Spinal cord (tissue), 10 donors: Measurements from ENCODE around the gene NPRL2. TPM values are rescaled to one million over a fixed set of nuclear protein-coding genes. Genes with fewer than 3 reads are reported as not detected.
A peak's percentile ranks its signal among the peaks of the same experiment; 100 is the strongest.

Experiments
- DNase-seq, 6 donors: peaks; one replicate each; pipeline versions ENCODE4 v3.0.0 to v3.0.0-alpha.2; 2013 to 2015; ENCODE audit warnings: low spot score in 6 of 6, low read depth in 4 of 6
- H3K27ac ChIP-seq: one replicate; pipeline ENCODE4 v1.5.1; 2013; ENCODE audit warnings: low read depth, low read length, control low read depth
- H3K27me3 ChIP-seq: one replicate; pipeline ENCODE4 v1.6.1; 2013; ENCODE audit warnings: low read length; ENCODE audit not compliant: control insufficient read depth, insufficient read depth
- H3K36me3 ChIP-seq: one replicate; pipeline ENCODE4 v1.6.1; 2013; ENCODE audit warnings: low read length; ENCODE audit not compliant: control insufficient read depth, insufficient read depth
- H3K4me1 ChIP-seq: one replicate; pipeline ENCODE4 v1.6.1; 2013; ENCODE audit warnings: low read length; ENCODE audit not compliant: control insufficient read depth, insufficient read depth
- H3K4me3 ChIP-seq: one replicate; pipeline ENCODE4 v1.5.1; 2013; ENCODE audit warnings: low read depth, low read length, control low read depth
- H3K9me3 ChIP-seq: one replicate; pipeline ENCODE4 v1.6.1; 2013; ENCODE audit warnings: low read length; ENCODE audit not compliant: control insufficient read depth, insufficient read depth
- WGBS: methylation state at CpG from one replicate; pipeline ENCODE4 v1.1.5; 2013; ENCODE audit warnings: missing lambda C conversion rate; ENCODE audit not compliant: insufficient coverage; 5-methylcytosine and 5-hydroxymethylcytosine counted together
- polyA plus RNA-seq, 2 donors: library from polyadenylated mRNA; unstranded; fragments of 120-200 nt; gene quantifications; one replicate each; pipeline ENCODE4 v1.2.1, GENCODE V29; 2013; ENCODE audit not compliant: insufficient read length in 2 of 2
- total RNA-seq, 2 donors: library from RNA; depleted of rRNA in 1 of 2; stranded (reverse); fragments of 120-200 nt in 1 of 2; fragments of >200 nt in 1 of 2; gene quantifications; one replicate each; pipeline versions ENCODE4 v1.2.3 to v1.2.4, GENCODE V29; 2013 to 2014
- donor health status: healthy.

Gene NPRL2
- total and polyA plus RNA-seq, 4 donors, result 22.6 to 43.8 (median 37.0) TPM

DNA sequence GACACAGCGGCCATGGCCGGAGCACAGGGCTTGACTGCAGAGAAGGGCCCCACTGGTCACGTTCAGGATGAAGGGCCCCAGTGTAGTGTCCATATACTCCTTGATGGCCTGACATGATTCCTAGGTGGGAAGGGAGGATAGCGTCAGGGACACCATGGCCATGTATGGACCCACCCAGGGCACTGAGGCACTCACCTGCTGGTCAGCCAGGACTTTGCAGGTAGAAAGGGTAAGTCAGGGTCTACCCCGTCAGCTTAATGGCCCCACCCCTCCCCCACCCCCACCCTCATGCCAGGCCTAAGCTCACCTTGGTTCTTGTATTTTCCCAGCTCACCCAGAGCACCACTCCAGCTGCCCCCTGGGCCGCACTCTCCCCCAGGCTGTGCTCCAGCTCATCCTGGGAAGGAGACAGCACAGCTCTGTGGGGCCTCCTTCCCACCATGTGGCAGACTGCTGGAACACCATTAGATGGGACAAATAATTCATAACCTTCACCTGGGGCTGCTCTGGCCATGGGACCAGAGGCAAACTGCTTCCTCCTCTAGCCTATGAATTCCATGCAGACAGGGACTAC, 49.8 kb downstream of the NPRL2 start:
- Histone ChIP-seq H3K9me3 (no peaks in the 10 kb centered on the region), H3K27ac (peak overlapping the region; percentile 97), H3K4me3 (no peak overlapping the region), H3K36me3 (peaks cover 30% of the 10 kb centered on the region), H3K27me3 (no peaks in the 10 kb centered on the region), H3K4me1 (peaks cover 59% of the 10 kb centered on the region)
- WGBS, result 73% methylated on average over 6 of the region's 6 CpGs
- no peak for DNase-seq

DNA sequence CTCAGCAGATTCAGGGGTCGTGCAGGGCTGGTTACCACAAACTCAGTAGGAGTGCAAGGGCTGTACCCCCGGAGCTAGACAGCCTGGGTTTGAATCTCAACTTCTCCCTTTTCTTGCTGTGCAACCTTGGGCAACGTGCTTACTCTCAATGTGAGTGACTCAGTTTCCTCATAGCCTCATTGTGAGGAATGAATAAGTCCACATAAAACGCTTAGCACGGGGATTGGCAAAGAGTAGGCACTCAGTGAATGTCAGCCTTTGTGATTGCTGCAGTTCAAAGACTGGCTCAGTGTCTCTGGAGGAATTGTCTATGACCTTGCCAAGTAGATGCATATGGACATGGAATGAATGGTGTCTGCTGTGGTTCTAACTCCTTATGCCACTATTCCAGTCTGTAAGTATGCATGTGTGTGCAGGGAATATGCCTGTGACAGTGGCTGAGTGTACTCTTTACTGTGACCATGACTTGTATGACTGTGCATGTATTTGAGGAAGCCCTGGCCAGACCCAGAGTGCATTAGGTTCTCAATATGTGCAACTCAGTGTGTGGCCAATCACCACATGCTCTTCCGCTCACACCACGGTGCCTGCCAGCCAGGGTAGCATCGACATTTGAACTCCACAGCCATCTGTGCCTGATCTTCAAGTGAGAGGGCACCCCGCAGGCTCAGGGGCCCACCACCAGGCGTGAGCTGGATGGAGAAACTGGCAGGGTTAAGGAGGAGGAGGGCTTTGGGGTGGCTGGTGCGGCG, 50.5 kb downstream of the NPRL2 start:
- peaks cover 59% of the 10 kb centered on the region for H3K4me1 ChIP-seq
- no peaks in the 10 kb centered on the region for H3K27me3 ChIP-seq
- DNase-seq, result peak in 5 of 6 donors; percentile 27 to 85 (median 43)
- H3K36me3 ChIP-seq, result peaks cover 37% of the 10 kb centered on the region
- peak overlapping the region; percentile 83 for H3K4me3 ChIP-seq
- H3K27ac ChIP-seq, result peak overlapping the region; percentile 97
- H3K9me3 ChIP-seq, result no peaks in the 10 kb centered on the region
- 29% methylated on average over 11 of the region's 12 CpGs for WGBS

DNA sequence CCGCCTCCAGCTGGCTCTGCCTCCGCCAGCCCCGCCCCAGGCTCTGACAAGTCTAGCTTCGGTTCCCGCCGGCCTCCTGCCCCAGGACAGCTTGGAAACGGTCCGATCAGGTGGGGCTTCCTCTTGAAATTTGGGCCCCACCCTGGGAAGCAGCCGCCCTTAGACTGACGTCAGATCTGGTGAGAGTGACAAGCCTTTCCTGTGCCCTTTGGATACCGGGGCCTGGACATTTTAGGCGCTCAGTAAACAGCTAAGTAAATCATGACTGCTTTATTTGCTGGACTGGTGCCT, 51.0 kb downstream of the NPRL2 start:
- DNase-seq, result no peak
- Histone ChIP-seq H3K27ac (peak overlapping the region; percentile 97), H3K27me3 (no peaks in the 10 kb centered on the region), H3K36me3 (peaks cover 42% of the 10 kb centered on the region), H3K4me1 (peaks cover 59% of the 10 kb centered on the region), H3K9me3 (no peaks in the 10 kb centered on the region), H3K4me3 (peak overlapping the region; percentile 83)
- WGBS, result 0% methylated on average over 12 of the region's 12 CpGs

DNA sequence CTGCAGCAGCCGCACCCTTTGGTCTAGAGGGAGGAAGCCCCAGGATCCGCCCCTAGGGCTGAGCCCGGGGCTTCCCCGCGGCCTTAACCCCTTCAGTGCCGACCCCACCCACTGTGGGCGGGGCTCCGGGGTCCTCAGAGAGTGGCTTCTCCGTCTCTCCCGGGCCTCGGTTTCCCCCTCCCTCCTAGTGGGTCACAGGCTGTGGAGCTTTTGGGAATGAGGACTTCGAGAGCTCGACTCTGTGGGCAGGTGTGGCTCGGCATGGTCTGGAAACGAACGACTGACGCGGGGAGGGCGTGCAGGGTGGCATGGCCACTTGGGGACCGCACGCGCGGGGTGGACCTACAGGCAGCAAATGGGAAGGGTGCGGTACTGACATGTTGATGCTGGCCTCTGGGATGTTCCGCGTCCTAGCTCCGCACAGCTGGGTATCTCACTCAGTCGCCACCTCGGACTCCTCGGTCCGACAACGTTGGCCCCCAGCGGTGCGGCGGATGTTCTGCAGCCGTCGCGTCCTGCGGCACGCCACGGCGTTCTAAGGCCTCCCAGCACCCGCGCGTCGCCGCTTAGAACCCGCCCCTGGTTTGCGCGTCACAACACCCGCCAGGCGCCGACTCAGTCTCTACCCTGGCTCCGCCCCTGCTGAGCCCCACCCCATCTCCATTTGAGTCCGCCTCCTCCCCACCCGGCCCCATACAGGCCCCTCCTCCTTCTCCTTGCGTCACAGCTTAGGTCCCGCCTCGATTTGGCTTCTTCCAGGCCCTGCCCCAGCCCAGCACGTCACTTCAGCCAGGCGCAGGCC, 51.5 kb downstream of the NPRL2 start, which contains the start of the genes HYAL3 and NAA80:
HYAL3 (minus strand) TSS at position 570 of the 802 bp plus-strand sequence. CDS start 3,803 bp downstream, outside the sequence.
NAA80 (minus strand) TSS at position 570 of the 802 bp plus-strand sequence. CDS start 1,942 bp downstream, outside the sequence.
- H3K27ac ChIP-seq, result peak within 1 kb of the TSS; percentile 97
- H3K27me3 ChIP-seq, result no peaks in the 10 kb centered on the region
- WGBS, result under 1% methylated on average over 60 of the region's 61 CpGs
- H3K4me1 ChIP-seq, result peaks cover 59% of the 10 kb centered on the region
- peak within 1 kb of the TSS; percentile 83 for H3K4me3 ChIP-seq
- no peaks in the 10 kb centered on the region for H3K9me3 ChIP-seq
- H3K36me3 ChIP-seq, result peaks cover 42% of the 10 kb centered on the region
- peak; percentile 96 to 100 (median 100) for DNase-seq

DNA sequence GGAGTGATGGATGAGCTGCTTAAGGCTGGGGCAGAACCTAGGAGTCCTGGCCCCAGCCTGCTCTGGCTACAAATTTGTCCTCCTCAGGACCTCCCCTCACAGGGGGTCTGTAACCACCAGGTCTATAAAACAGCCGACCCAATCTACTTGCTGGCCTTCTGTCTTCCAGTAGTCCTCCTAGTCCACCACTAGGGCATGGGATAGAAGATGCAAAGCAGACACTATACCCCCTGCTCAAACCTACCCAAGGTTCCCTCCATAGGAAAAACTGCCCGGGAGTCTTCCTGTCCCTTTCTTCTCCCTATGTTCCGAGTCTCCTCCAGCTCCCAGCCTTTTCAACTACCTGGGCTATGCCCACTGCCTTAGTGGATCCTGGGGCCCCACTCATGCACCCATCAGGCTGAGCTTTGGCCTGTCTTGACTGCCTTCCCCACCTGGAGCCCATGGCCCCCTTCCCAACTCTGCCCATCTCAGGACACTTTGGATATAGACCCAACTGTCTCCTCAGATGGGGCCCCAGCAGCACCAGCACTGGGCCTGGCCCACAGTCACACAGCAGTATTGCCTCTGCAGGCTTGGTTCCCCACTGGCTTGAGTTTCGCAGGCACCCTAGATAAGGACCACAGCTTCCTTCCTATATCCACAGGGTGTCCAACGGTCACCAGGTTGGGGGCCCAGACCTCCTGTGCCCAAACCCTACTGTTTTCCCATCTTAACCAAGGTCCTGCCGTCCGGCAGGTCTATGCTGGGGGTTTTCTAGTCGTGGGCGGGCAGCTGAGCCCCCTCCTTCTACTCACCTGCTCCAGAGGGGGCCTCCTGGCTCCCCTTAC, 52.5 kb downstream of the NPRL2 start:
- H3K4me3 ChIP-seq, result peak overlapping the region; percentile 83
- 46% methylated on average over 9 of the region's 9 CpGs for WGBS
- H3K9me3 ChIP-seq, result no peaks in the 10 kb centered on the region
- DNase-seq, result no peak
- H3K27me3 ChIP-seq, result no peaks in the 10 kb centered on the region
- peaks cover 42% of the 10 kb centered on the region for H3K36me3 ChIP-seq
- H3K27ac ChIP-seq, result peak overlapping the region; percentile 97
- H3K4me1 ChIP-seq, result peaks cover 54% of the 10 kb centered on the region

DNA sequence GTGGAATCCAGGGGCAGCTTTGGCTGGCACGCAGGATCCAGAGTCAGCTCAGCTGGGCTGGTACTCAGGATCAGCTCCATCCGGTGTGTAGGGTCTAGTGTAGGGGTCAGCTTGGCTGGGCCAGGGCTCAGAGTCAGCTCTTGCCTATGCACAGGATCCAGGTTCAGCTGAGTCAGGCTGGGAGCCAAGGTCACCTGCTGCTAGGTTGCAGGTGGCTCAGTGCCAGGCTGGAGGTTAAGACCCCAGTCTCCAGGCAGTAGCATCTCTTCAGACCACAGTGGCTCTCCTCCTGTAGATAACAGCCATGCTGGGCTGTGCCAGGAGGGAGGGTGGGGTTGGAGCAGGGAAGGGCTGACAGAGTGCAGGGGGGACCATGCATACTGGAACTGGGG, 53.2 kb downstream of the NPRL2 start:
- H3K4me3 ChIP-seq, result no peak overlapping the region
- DNase-seq, result no peak
- peaks cover 38% of the 10 kb centered on the region for H3K36me3 ChIP-seq
- 96% methylated on average over 2 of the region's 2 CpGs for WGBS
- H3K27me3 ChIP-seq, result no peaks in the 10 kb centered on the region
- H3K4me1 ChIP-seq, result peaks cover 54% of the 10 kb centered on the region
- no peak overlapping the region for H3K27ac ChIP-seq
- no peaks in the 10 kb centered on the region for H3K9me3 ChIP-seq

Other genes with a start within 250 kb of the NPRL2 start
- gene SEMA3F, start 195.5 kb downstream of the NPRL2 start, total RNA-seq, result 10 to 100 TPM in 1 of 2 donors, 1 to 10 TPM in 1; 9.1 to 17.1 TPM
- 10 to 100 TPM; 11.3 to 21.8 TPM for gene SEMA3F, start 195.5 kb downstream of the NPRL2 start, polyA plus RNA-seq
- not detected for gene GNAT1, start 159.2 kb downstream of the NPRL2 start, total RNA-seq
- gene GNAT1, start 159.2 kb downstream of the NPRL2 start, polyA plus RNA-seq, result under 1 TPM; 0.29 to 0.72 TPM
- 10 to 100 TPM; 10.5 to 51.0 TPM for gene SLC38A3, start 145.5 kb downstream of the NPRL2 start, total RNA-seq
- 10 to 100 TPM; 59.6 to 71.5 TPM for gene SLC38A3, start 145.5 kb downstream of the NPRL2 start, polyA plus RNA-seq
- gene GNAI2, start 114.6 kb downstream of the NPRL2 start, total RNA-seq, result 100 to 1,000 TPM; 123 to 236 TPM
- 100 to 1,000 TPM; 293 to 308 TPM for gene GNAI2, start 114.6 kb downstream of the NPRL2 start, polyA plus RNA-seq
- gene SEMA3B, start 81.6 kb downstream of the NPRL2 start, total RNA-seq, result 100 to 1,000 TPM in 1 of 2 donors, 10 to 100 TPM in 1; 41.2 to 139 TPM
- 10 to 100 TPM; 19.1 to 87.4 TPM for gene SEMA3B, start 81.6 kb downstream of the NPRL2 start, polyA plus RNA-seq
- gene LSMEM2, start 71.7 kb downstream of the NPRL2 start, total RNA-seq, result under 1 TPM in 1 of 2 donors, not detected in 1; 0.44 TPM
- 1 to 10 TPM in 1 of 2 donors, under 1 TPM in 1; 0.43 to 1.1 TPM for gene LSMEM2, start 71.7 kb downstream of the NPRL2 start, polyA plus RNA-seq
- gene IFRD2, start 58.3 kb downstream of the NPRL2 start, total RNA-seq, result 10 to 100 TPM; 15.0 to 40.3 TPM
- gene IFRD2, start 58.3 kb downstream of the NPRL2 start, polyA plus RNA-seq, result 10 to 100 TPM; 30.6 to 34.5 TPM
- 1 to 10 TPM; 4.2 to 9.7 TPM for gene HYAL3, start 51.4 kb downstream of the NPRL2 start, total RNA-seq
- gene HYAL3, start 51.4 kb downstream of the NPRL2 start, polyA plus RNA-seq, result 10 to 100 TPM; 14.1 to 14.2 TPM
- 10 to 100 TPM in 1 of 2 donors, 1 to 10 TPM in 1; 4.6 to 12.8 TPM for gene NAA80, start 51.4 kb downstream of the NPRL2 start, total RNA-seq
- 10 to 100 TPM; 14.3 to 24.4 TPM for gene NAA80, start 51.4 kb downstream of the NPRL2 start, polyA plus RNA-seq
- gene HYAL1, start 47.2 kb downstream of the NPRL2 start, total RNA-seq, result 1 to 10 TPM in 1 of 2 donors, under 1 TPM in 1; 0.69 to 3.2 TPM
- gene HYAL1, start 47.2 kb downstream of the NPRL2 start, polyA plus RNA-seq, result 1 to 10 TPM; 1.4 to 4.1 TPM
- 10 to 100 TPM; 30.0 to 92.3 TPM for gene HYAL2, start 28.0 kb downstream of the NPRL2 start, total RNA-seq
- 10 to 100 TPM; 35.9 to 40.3 TPM for gene HYAL2, start 28.0 kb downstream of the NPRL2 start, polyA plus RNA-seq
- gene TUSC2, start 22.6 kb downstream of the NPRL2 start, total RNA-seq, result 10 to 100 TPM; 17.0 to 25.9 TPM
- 10 to 100 TPM; 48.5 to 50.7 TPM for gene TUSC2, start 22.6 kb downstream of the NPRL2 start, polyA plus RNA-seq
- gene RASSF1, start 9.9 kb downstream of the NPRL2 start, total RNA-seq, result 10 to 100 TPM; 17.7 to 25.4 TPM
- 10 to 100 TPM; 24.2 to 29.2 TPM for gene RASSF1, start 9.9 kb downstream of the NPRL2 start, polyA plus RNA-seq
- 10 to 100 TPM in 1 of 2 donors, 1 to 10 TPM in 1; 8.8 to 54.1 TPM for gene ZMYND10, start 5.0 kb downstream of the NPRL2 start, total RNA-seq
- gene ZMYND10, start 5.0 kb downstream of the NPRL2 start, polyA plus RNA-seq, result 10 to 100 TPM; 28.6 to 40.9 TPM
- 10 to 100 TPM; 15.3 to 15.5 TPM for gene CYB561D2, start 87 bp upstream of the NPRL2 start, total RNA-seq
- gene CYB561D2, start 87 bp upstream of the NPRL2 start, polyA plus RNA-seq, result 10 to 100 TPM; 14.8 to 16.1 TPM
- 10 to 100 TPM; 21.6 to 49.6 TPM for gene TMEM115, start 8.7 kb upstream of the NPRL2 start, total RNA-seq
- 10 to 100 TPM; 44.0 to 44.8 TPM for gene TMEM115, start 8.7 kb upstream of the NPRL2 start, polyA plus RNA-seq
- gene CACNA2D2, start 152.9 kb upstream of the NPRL2 start, total RNA-seq, result 10 to 100 TPM; 11.6 to 27.0 TPM
- gene CACNA2D2, start 152.9 kb upstream of the NPRL2 start, polyA plus RNA-seq, result 10 to 100 TPM; 49.6 to 59.2 TPM
- gene C3orf18, start 217.0 kb upstream of the NPRL2 start, total RNA-seq, result 10 to 100 TPM; 22.6 to 28.8 TPM
- gene C3orf18, start 217.0 kb upstream of the NPRL2 start, polyA plus RNA-seq, result 10 to 100 TPM; 32.2 to 43.6 TPM
- 10 to 100 TPM in 1 of 2 donors, 1 to 10 TPM in 1; 4.3 to 23.7 TPM for gene HEMK1, start 218.7 kb upstream of the NPRL2 start, total RNA-seq
- 10 to 100 TPM; 16.9 to 18.6 TPM for gene HEMK1, start 218.7 kb upstream of the NPRL2 start, polyA plus RNA-seq